Islet precursor cell (in vitro differentiated cells): ENCODE measurements around the gene PLAA.
"Not testable (repeated sequence)": the region's sequence is repeated elsewhere in the genome, so short reads cannot be mapped to it uniquely, and the experiment has no call there.

Experiments used
- DNase-seq: peaks from one replicate; pipeline ENCODE4 v3.0.0-alpha.2; 2018

The PLAA gene

DNA sequence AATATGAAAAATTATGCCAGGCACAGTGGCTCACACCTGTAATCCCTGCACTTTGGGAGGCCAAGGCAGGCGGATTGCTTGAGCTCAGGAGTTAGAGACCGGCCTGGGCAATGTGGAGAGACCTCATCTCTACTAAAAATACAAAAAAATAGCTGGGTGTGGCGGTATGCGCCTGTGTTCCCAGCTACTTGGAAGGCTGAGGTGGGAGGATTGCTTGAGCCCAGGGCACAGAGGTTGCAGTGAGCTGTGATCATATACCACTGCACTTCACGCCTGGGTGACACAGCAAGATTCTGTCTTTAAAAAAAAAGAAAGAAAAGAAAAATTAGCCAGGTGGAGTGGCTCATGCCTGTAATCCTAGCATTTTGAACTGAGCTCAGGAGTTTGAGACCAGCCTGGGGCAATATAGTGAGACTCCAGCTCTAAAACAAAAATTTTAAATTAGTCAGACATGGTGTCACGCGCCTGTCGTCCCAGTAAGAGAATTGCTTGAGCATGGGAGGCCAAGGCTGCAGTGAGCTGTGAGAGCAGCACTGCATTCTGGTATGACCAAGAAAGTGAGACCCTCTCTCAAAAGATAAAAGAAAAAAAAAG lies 18.0 kb downstream of the PLAA start:
- DNase-seq = no peak

DNA sequence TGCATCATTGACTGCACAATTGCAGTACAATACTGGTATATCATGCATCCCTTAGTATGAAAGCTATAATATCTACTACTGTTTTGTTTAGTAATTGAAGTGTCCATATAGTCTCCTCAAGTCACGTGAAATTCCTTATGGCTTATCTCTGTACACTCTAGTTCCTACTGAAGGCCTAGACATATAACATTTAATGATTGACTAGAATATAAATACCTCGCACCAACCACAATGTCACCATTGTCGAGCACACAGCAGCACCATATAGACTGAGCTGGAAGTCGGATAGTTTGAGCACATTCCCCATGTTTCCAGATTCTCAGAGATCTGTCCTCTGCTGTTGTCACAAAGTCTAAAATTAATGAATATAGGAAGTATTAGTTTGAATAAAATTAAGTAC lies 21.4 kb downstream of the PLAA start:
- DNase-seq = no peak

DNA sequence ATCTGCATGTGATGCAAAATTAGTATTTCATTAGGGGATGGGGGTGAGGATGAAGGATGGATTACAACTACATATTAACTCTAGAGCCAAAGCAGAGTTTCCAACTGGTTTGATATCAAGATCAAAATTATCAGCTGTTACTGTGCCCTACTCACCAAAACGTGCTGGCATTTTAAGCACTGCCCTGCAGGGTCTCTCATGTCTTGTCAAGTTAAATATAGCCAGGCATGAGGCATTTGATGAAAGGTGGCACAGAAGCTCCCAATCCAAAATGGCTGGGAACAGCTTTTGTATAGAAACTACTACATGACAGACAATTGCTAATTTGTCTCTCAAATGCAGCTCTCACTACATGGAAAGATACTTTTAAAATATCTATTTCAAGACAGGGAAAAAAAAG lies 27.3 kb downstream of the PLAA start:
- no peak for DNase-seq

DNA sequence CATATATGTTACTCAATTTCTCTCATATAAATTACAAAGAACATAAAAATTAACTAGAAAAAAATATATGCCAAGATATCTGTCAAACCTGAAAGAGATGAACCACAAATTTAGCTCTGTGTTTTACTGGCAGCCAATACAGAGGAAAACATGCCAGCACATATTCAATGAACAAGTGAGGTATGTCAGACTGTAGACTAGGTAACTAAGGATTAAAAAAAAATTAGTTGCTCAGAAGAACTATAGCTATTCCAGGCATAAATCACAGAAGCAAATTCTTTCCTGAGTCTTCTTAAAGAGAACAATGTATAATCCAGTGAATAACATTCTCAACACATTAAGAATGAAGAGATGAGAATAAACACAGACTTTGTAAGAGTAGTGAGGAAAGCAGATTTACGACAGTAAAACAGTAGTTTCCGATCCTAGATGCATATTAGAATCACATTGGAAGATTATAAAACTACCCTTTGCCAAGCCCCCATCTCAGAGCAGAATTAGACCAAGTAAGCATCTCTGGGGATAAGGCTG lies 33.8 kb downstream of the PLAA start:
- DNase-seq = no peak

DNA sequence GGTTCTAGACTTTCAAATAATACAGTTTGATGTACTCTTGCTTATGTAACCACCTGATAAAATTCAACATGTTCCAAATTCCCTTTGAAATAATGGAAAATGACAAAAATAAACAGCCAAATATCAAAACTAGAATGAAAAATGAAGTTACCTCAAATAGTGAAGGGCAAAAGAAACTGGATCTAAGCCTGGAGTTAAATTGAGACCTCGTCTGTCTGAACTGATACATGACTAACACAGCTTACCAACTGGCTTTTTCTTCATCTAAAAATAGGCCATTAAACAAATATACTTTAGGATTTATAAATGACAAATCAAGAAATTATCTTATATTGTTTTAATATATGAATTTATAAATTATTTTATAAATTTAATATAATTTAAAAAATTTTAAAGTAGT lies 42.4 kb downstream of the PLAA start:
- no peak for DNase-seq

DNA sequence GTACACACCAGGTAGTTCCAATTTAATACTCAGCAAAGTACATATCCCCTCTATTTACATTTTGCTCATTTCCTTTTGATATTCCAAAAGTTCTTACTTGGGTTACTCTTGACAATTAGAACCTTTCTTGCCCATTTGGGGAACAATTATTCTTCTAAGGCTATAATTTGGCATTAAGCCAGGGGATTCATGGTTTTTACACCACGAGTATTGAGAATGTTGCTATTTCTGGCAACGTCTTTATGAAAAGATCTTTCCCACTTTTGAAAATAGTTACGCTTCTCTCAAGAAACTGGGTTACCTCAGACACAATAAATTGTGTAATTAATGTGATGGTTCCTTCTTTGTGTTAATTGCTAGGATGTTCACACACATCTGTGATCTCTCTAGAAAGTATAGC lies 43.0 kb downstream of the PLAA start:
- no peak for DNase-seq

DNA sequence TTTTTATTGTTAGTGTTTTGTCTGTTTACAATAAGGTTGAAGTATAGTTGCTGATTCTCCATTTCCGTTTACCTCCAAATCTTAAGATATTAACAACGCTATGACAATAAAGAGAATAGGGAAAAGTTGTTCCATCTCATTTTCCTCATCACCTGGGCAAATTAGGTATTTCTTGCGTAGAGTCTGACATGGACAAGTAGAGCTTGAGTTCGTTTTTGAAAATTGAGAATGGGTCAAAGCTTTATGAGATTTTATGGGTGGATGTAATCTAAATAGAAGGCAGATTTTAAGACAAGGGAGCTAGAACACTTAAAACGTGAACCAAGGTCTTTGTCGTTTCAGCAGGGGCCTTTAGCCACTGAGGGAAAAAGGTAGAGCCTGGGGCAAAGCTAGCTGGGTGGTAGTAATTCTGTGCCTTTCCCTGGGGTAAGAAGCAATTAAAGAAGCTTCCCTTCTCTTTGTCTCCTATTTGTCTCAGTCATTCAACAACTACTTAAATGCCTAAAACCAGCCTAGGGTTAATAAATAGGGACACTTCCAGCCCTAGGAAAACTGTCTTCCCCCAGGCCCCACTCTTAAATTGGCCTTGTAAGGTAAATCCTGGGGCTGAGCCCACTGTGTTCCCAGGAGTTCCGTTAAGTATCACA lies 53.9 kb downstream of the PLAA start:
- DNase-seq = no peak

DNA sequence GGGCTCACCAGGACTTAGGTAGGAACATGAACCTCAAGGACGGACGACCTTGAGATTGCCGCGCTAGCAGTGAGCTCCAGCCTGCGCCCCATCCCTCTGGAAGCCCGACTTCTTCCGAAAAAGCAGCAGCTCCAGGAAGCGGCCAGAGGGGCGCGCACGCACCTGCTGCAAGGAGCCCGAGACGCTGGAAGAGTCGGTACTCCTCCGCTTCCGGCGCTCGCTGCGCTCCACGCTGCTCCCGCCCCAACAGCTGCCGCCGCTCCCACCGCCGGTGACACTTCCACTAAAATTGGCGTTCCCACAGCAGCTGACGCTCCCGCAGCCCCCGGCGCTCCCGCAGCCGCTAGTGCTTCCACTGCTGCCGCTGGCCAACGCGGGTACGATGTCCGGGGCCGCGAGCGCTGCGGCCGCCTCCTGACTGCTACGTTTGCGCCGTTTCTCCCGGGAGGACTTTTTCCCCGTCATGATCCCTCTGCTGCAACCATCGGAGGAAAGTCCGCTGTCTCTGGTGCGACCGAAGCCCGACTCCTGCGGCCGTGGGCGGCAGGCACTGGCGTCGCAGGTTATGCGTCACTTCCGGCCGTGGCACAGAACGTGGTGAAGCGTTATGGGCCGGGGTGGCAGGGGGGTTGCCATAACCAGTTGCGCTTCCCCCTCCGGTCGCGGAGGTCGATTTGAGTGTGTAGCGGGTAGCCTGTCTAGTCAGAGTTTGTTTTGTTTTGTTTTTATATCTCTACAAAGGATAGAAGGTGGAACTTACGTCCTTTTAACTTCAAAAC lies 54.6 kb downstream of the PLAA start, which contains the start of gene CAAP1:
Gene CAAP1 (minus strand): TSS at position 552 of the 779 bp plus-strand sequence. CDS start 87 bp downstream, at position 465.
- peak; percentile 95 for DNase-seq

DNA sequence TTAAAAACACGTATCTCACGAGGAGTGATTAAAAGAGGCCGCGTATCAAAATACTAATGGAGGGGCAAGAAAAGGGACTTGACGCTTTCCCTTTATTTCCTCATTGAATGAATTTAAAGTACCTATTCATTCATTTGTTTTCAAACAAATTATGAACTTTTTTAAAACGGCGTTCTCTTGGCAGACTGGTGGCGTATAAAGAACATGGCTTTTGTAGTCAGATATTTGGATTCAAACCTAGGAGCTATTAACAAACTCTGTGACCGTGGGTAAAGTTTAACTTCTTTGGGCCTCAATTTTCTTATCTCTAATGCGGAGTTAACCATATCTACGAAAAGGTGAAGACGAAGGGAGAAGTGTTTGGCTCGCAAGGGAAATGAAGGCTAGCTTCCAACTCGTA lies 55.3 kb downstream of the PLAA start:
- no peak for DNase-seq

DNA sequence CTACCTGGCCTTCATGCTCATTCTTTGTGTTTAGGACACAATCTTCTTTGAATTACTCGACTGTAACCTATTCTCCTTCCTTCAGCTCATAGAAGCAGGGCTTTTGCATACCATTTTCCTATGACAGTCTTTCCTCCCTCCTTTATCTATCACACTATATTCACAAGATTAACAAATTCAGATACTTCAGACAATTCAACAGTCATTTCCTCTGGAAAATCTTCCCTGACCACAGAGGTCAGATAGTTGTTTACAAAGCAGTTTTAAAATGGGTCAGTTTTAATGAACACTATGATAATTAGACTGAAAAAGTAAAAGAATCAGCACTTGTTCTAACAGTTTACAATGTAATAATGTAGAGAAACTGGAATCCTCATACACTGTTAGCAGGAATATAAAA lies 58.8 kb downstream of the PLAA start:
- no peak for DNase-seq

DNA sequence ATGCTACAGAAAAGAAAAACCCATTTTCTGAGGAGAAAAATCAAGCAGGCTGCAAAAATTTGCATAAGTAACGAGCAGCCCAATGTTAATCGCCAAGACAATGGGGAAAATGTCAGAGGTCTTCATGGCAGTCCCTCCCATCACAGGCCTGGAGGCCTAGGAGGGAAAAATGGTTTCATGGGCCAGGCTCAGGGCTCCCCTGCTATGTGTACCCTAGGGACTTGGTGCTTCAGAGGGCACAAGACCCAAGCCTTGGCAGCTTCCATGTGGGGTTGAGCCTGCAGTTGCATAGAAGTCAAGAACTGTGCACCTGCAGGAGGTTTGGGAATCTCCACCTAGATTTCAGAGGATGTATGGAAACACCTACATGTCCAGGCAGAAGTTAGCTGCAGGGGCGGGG lies 64.9 kb downstream of the PLAA start:
- DNase-seq = no peak

DNA sequence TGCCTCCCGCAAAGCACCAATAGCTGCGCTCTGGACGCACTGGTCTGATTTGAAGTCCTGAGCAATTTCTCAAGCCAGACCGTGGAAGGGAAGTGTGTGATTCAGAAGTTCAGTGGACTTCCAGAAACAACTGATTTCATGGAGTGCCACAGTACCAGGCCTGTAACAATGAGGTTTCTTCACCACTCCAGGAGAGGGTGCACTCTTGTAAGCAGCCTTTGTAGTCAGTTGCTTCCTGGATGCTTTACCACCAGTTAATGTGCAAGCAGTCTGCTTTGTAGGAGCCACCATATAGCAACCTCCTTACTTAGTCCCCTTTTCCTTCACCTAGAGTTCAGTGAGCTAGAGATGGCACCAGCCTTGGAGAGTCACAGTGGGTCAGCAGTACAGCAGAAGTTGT lies 66.8 kb downstream of the PLAA start:
- DNase-seq = no peak

DNA sequence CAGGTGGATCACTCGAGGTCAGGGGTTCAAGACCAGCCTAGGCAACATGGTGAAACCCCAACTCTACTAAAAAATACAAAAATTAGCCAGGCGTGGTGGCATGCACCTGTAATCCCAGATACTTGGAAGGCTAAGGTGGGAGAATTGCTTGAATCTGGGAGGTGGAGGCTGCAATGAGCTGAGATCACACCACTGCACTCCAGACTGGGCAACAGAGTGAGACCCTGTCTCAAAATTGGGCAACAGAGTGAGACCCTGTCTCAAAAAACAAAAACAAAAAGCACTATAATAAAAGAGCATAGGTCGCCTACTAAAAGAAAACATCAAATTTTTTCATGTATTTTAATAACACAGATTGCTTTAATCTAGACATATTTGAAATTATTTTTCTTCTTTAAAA lies 71.9 kb downstream of the PLAA start:
- DNase-seq = not testable (repeated sequence)

DNA sequence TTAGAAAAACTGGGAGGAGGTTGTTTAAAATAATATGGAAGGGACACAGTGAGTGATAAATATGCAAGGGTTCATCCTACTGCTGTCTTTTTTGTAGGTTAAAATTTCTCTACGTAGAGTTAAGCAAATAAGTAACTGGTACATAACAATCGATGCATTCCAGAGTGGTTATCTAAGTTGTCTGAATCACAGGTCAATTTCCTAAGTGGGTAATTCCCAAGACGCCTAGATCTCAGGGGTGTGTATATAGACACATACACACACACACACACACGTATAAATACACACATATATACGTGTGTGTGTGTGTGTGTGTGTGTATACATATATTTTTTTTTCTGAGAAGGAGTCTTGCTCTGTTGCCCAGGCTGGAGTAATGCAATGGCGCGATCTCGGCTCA lies 76.8 kb downstream of the PLAA start:
- DNase-seq = no peak

DNA sequence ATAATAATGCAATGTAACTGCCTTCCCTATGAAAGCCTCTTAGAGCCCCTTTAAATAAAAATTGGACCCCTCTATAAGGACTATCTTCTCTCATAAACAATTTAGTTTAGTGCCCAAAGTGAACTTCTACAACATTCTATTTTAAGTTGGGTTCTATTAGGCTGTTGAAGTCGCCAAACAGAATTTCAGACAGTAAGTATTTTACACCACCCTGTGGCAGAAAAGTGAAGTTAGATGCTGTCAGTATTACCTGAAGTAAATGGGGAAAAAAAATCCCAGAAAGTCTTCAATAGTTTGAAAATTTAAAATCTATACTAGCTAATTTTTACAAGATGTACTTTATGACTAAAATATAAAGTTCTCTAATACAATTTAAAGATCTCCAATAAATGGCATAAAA lies 84.0 kb downstream of the PLAA start:
- no peak for DNase-seq

DNA sequence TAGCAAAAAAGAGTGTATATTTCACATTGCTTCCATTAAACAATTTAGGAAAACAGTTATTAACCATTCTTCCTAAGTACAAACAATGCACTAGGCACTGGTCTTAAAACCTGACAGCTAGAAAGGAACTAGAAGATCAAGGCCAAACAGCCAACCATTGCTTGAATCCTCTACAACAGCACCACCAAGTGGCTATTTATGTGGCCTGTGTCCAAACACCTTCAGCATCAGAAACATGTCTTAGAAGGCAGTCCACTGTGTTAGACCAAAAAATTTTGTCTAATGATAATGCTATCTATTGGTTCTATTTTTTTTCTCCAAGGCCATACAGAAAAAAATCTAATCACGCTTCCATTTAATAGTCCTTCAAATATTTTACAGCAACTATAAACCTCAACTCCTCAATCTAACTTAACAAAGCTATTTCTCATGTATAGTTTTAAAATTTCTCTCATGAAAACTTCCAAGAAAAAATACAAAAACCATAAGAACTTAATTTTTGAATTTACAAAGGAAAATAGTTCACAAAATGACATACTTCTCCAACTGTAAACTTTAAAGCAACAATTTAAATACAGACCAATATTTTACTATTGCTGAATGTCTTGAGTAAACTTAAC lies 90.5 kb downstream of the PLAA start:
- DNase-seq = peak; percentile 71
